ENCODE measurements around the gene DUSP22.

DNA sequence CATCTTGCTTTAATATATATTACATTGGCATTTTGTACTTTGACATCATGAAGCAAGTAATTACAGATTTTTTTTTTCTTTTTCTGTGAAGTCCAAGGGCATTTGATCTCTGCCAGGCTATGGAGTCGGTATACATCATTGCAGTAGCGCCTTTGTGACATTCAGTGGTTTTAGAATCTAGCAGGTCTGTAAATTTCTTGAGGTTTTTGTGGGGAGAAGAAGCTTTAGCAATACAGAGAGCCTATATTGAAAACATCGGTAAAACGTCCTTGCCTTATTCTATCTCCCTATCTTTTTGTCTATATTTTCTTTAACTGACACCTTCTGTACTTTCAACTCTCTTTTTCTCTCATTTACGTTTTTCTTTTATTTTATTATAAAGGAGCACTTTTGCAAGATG is 47.2 kb downstream of the DUSP22 start:
- TF ChIP-seq, protein P1, sequence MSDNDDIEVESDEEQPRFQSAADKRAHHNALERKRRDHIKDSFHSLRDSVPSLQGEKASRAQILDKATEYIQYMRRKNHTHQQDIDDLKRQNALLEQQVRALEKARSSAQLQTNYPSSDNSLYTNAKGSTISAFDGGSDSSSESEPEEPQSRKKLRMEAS (IDR thresholded peaks at IDR 0.05), result no peak
- TF ChIP-seq, protein P2, sequence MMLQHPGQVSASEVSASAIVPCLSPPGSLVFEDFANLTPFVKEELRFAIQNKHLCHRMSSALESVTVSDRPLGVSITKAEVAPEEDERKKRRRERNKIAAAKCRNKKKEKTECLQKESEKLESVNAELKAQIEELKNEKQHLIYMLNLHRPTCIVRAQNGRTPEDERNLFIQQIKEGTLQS (IDR thresholded peaks at IDR 0.05), result no peak
- TF ChIP-seq, protein P3, sequence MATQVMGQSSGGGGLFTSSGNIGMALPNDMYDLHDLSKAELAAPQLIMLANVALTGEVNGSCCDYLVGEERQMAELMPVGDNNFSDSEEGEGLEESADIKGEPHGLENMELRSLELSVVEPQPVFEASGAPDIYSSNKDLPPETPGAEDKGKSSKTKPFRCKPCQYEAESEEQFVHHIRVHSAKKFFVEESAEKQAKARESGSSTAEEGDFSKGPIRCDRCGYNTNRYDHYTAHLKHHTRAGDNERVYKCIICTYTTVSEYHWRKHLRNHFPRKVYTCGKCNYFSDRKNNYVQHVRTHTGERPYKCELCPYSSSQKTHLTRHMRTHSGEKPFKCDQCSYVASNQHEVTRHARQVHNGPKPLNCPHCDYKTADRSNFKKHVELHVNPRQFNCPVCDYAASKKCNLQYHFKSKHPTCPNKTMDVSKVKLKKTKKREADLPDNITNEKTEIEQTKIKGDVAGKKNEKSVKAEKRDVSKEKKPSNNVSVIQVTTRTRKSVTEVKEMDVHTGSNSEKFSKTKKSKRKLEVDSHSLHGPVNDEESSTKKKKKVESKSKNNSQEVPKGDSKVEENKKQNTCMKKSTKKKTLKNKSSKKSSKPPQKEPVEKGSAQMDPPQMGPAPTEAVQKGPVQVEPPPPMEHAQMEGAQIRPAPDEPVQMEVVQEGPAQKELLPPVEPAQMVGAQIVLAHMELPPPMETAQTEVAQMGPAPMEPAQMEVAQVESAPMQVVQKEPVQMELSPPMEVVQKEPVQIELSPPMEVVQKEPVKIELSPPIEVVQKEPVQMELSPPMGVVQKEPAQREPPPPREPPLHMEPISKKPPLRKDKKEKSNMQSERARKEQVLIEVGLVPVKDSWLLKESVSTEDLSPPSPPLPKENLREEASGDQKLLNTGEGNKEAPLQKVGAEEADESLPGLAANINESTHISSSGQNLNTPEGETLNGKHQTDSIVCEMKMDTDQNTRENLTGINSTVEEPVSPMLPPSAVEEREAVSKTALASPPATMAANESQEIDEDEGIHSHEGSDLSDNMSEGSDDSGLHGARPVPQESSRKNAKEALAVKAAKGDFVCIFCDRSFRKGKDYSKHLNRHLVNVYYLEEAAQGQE (IDR thresholded peaks at IDR 0.05), result no peak
- TF ChIP-seq, protein P4, sequence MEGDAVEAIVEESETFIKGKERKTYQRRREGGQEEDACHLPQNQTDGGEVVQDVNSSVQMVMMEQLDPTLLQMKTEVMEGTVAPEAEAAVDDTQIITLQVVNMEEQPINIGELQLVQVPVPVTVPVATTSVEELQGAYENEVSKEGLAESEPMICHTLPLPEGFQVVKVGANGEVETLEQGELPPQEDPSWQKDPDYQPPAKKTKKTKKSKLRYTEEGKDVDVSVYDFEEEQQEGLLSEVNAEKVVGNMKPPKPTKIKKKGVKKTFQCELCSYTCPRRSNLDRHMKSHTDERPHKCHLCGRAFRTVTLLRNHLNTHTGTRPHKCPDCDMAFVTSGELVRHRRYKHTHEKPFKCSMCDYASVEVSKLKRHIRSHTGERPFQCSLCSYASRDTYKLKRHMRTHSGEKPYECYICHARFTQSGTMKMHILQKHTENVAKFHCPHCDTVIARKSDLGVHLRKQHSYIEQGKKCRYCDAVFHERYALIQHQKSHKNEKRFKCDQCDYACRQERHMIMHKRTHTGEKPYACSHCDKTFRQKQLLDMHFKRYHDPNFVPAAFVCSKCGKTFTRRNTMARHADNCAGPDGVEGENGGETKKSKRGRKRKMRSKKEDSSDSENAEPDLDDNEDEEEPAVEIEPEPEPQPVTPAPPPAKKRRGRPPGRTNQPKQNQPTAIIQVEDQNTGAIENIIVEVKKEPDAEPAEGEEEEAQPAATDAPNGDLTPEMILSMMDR (IDR thresholded peaks at IDR 0.05; ENCODE audit: low read depth, low read length, missing input control), result no peak
- TF ChIP-seq TAF1 (conservative IDR thresholded peaks at IDR 0.05) (no peak), GABPA (IDR thresholded peaks at IDR 0.05 in 1 of 2, conservative IDR thresholded peaks at IDR 0.05 in 1 of 2) (no peak), JUND (IDR thresholded peaks at IDR 0.05) (no peak), HNF4G (IDR thresholded peaks at IDR 0.05) (no peak), SP1 (IDR thresholded peaks at IDR 0.05) (no peak), RXRA (IDR thresholded peaks at IDR 0.05) (no peak), EGR1 (IDR thresholded peaks at IDR 0.05; ENCODE audit: low read depth in 2 of 2) (no peak), FOXA1 (IDR thresholded peaks at IDR 0.05) (no peak)
